GDM1 (cell line): Measurements from ENCODE around the gene KIF18B.
"Not testable (repeated sequence)": the region's sequence is repeated elsewhere in the genome, so short reads cannot be mapped to it uniquely, and the experiment has no call there.

Source experiments
- DNase-seq: peaks from one replicate; lab custom pipeline; 2025; lab: John Stamatoyannopoulos, UW

The KIF18B gene

GRCh38 chr17:44969144-44969780 lies 21.7 kb upstream of the KIF18B start:
- DNase-seq = no peak

- peak; percentile 83 for DNase-seq
Observed at GRCh38 chr17:44968225-44969143, 20.9 kb upstream of the KIF18B start, which contains the start of gene C1QL1. Gene C1QL1 (minus strand): TSS chr17:44968303. CDS start chr17:44968048, 255 bp downstream.

GRCh38 chr17:44967907-44968224 lies 20.3 kb upstream of the KIF18B start:
- DNase-seq = no peak

GRCh38 chr17:44967026-44967906 lies 19.7 kb upstream of the KIF18B start:
- DNase-seq = no peak

- DNase-seq = no peak
Observed at GRCh38 chr17:44966348-44967025, 18.9 kb upstream of the KIF18B start.

- no peak for DNase-seq
Observed at GRCh38 chr17:44965481-44966234, 18.1 kb upstream of the KIF18B start.

- no peak for DNase-seq
Observed at GRCh38 chr17:44961921-44962350, 14.4 kb upstream of the KIF18B start.

GRCh38 chr17:44960691-44961090 lies 13.1 kb upstream of the KIF18B start:
- DNase-seq = no peak

- no peak for DNase-seq
Observed at GRCh38 chr17:44959821-44960531, 12.4 kb upstream of the KIF18B start.

GRCh38 chr17:44956998-44957981 lies 9.7 kb upstream of the KIF18B start:
- DNase-seq = no peak

GRCh38 chr17:44955674-44956425 lies 8.3 kb upstream of the KIF18B start:
- DNase-seq = no peak

GRCh38 chr17:44952946-44953475 lies 5.4 kb upstream of the KIF18B start:
- no peak for DNase-seq

- DNase-seq = no peak
Observed at GRCh38 chr17:44948315-44948795, 782 bp upstream of the KIF18B start.

GRCh38 chr17:44945652-44946051 lies 1.9 kb downstream of the KIF18B start:
- not testable (repeated sequence) for DNase-seq

- DNase-seq = no peak
Observed at GRCh38 chr17:44942456-44942855, 5.1 kb downstream of the KIF18B start.

GRCh38 chr17:44941712-44942331 lies 5.8 kb downstream of the KIF18B start:
- DNase-seq = no peak

GRCh38 chr17:44940768-44941167 lies 6.8 kb downstream of the KIF18B start:
- DNase-seq = no peak
